ENCODE results near the gene OTUD7B.
A peak's percentile ranks its signal among the peaks of the same experiment; 100 is the strongest.

The OTUD7B gene

GRCh38 chr1:149929856-149930255 lies 80.7 kb downstream of the OTUD7B start:
- Mint-ChIP-seq H3K27ac (no peak overlapping the region), H3K36me3 (peaks cover 18% of the 10 kb centered on the region), H3K27me3 (peaks cover 24% of the 10 kb centered on the region), H3K4me1 (peaks cover 17% of the 10 kb centered on the region), H3K4me3 (no peak overlapping the region), H3K9me3 (no peaks in the 10 kb centered on the region)
- DNase-seq (ENCODE audit: low spot score in 2 of 2) (no peak), ATAC-seq (ENCODE audit: low read depth) (no peak)

- ATAC-seq (ENCODE audit: low read depth) = no peak
- Mint-ChIP-seq H3K4me1 (peaks cover 23% of the 10 kb centered on the region), H3K27ac (peak overlapping the region; percentile 87)
These were observed 82.2 kb downstream of the OTUD7B start for GRCh38 chr1:149928401-149928724.

GRCh38 chr1:149927563-149928400 lies 82.7 kb downstream of the OTUD7B start, which contains the start of gene SF3B4:
Gene SF3B4 (minus strand): TSS chr1:149927803. CDS start chr1:149927759, 44 bp downstream.
- Mint-ChIP-seq H3K9me3 (no peaks in the 10 kb centered on the region), H3K27ac (peak within 1 kb of the TSS; percentile 87), H3K27me3 (peaks cover 12% of the 10 kb centered on the region), H3K36me3 (peaks cover 36% of the 10 kb centered on the region), H3K4me1 (peaks cover 24% of the 10 kb centered on the region), H3K4me3 (peak within 1 kb of the TSS; percentile 95)
- DNase-seq (ENCODE audit: low spot score in 2 of 2) (peak; percentile 92), ATAC-seq (ENCODE audit: low read depth) (peak; percentile 97)

More at GRCh38 chr1:149928401-149928724, 82.2 kb downstream of the OTUD7B start:
- Mint-ChIP-seq H3K9me3 (no peaks in the 10 kb centered on the region), H3K4me3 (peak overlapping the region; percentile 95), H3K27me3 (peaks cover 16% of the 10 kb centered on the region), H3K36me3 (peaks cover 30% of the 10 kb centered on the region)
- DNase-seq (ENCODE audit: low spot score in 2 of 2) = no peak

- Mint-ChIP-seq H3K27ac (peak overlapping the region; percentile 87), H3K36me3 (peaks cover 40% of the 10 kb centered on the region), H3K27me3 (peaks cover 11% of the 10 kb centered on the region), H3K4me1 (peaks cover 24% of the 10 kb centered on the region), H3K4me3 (peak overlapping the region; percentile 95), H3K9me3 (no peaks in the 10 kb centered on the region)
- no peak for ATAC-seq (ENCODE audit: low read depth)
- DNase-seq (ENCODE audit: low spot score in 2 of 2) = no peak
These were observed 83.4 kb downstream of the OTUD7B start for GRCh38 chr1:149927056-149927562.

- DNase-seq (ENCODE audit: low spot score in 2 of 2) (no peak), ATAC-seq (ENCODE audit: low read depth) (no peak)
- Mint-ChIP-seq H3K9me3 (no peaks in the 10 kb centered on the region), H3K4me1 (peaks cover 24% of the 10 kb centered on the region), H3K27me3 (peaks cover 4% of the 10 kb centered on the region), H3K36me3 (peaks cover 45% of the 10 kb centered on the region), H3K4me3 (peak overlapping the region; percentile 95), H3K27ac (no peak overlapping the region)
These were observed 84.2 kb downstream of the OTUD7B start for GRCh38 chr1:149926296-149926695.

GRCh38 chr1:149925751-149926150 lies 84.8 kb downstream of the OTUD7B start:
- DNase-seq (ENCODE audit: low spot score in 2 of 2) (no peak), ATAC-seq (ENCODE audit: low read depth) (no peak)
- Mint-ChIP-seq H3K4me3 (peak overlapping the region; percentile 95), H3K27me3 (peaks cover under 1% of the 10 kb centered on the region), H3K27ac (no peak overlapping the region), H3K4me1 (peaks cover 24% of the 10 kb centered on the region), H3K36me3 (peaks cover 45% of the 10 kb centered on the region), H3K9me3 (no peaks in the 10 kb centered on the region)

GRCh38 chr1:149925345-149925744 lies 85.2 kb downstream of the OTUD7B start:
- Mint-ChIP-seq H3K27ac (no peak overlapping the region), H3K9me3 (no peaks in the 10 kb centered on the region), H3K36me3 (peaks cover 45% of the 10 kb centered on the region), H3K27me3 (no peaks in the 10 kb centered on the region), H3K4me1 (peaks cover 24% of the 10 kb centered on the region), H3K4me3 (peak overlapping the region; percentile 95)
- ATAC-seq (ENCODE audit: low read depth) (no peak), DNase-seq (ENCODE audit: low spot score in 2 of 2) (no peak)

GRCh38 chr1:149923626-149924025 lies 86.9 kb downstream of the OTUD7B start:
- Mint-ChIP-seq H3K36me3 (peaks cover 45% of the 10 kb centered on the region), H3K4me3 (no peak overlapping the region), H3K27ac (no peak overlapping the region), H3K4me1 (peaks cover 24% of the 10 kb centered on the region), H3K9me3 (no peaks in the 10 kb centered on the region), H3K27me3 (peaks cover 1% of the 10 kb centered on the region)
- DNase-seq (ENCODE audit: low spot score in 2 of 2) = no peak
- no peak for ATAC-seq (ENCODE audit: low read depth)

GRCh38 chr1:149917571-149918144 lies 92.9 kb downstream of the OTUD7B start, which contains the start of gene SV2A:
Gene SV2A (minus strand): TSS chr1:149917844. CDS start chr1:149913840, 4,004 bp downstream.
- ATAC-seq (ENCODE audit: low read depth) = peak; percentile 37
- H3K4me3 Mint-ChIP-seq = peak within 1 kb of the TSS; percentile 59
- H3K4me1 Mint-ChIP-seq = peaks cover 23% of the 10 kb centered on the region
- H3K36me3 Mint-ChIP-seq = peaks cover 9% of the 10 kb centered on the region
- H3K27me3 Mint-ChIP-seq = peaks cover 17% of the 10 kb centered on the region
- no peak within 1 kb of the TSS for H3K27ac Mint-ChIP-seq
- H3K9me3 Mint-ChIP-seq = no peaks in the 10 kb centered on the region
- no peak for DNase-seq (ENCODE audit: low spot score in 2 of 2)

- Mint-ChIP-seq H3K27ac (no peak overlapping the region), H3K27me3 (peaks cover 18% of the 10 kb centered on the region), H3K4me1 (peaks cover 23% of the 10 kb centered on the region), H3K36me3 (peaks cover 4% of the 10 kb centered on the region), H3K9me3 (no peaks in the 10 kb centered on the region), H3K4me3 (peak overlapping the region; percentile 59)
- DNase-seq (ENCODE audit: low spot score in 2 of 2) = no peak
- no peak for ATAC-seq (ENCODE audit: low read depth)
These were observed 93.7 kb downstream of the OTUD7B start for GRCh38 chr1:149916898-149917252.

GRCh38 chr1:149916193-149916897 lies 94.2 kb downstream of the OTUD7B start:
- ATAC-seq (ENCODE audit: low read depth) (no peak), DNase-seq (ENCODE audit: low spot score in 2 of 2) (no peak)
- Mint-ChIP-seq H3K27me3 (peaks cover 21% of the 10 kb centered on the region), H3K4me3 (peak overlapping the region; percentile 59), H3K36me3 (no peaks in the 10 kb centered on the region), H3K9me3 (no peaks in the 10 kb centered on the region), H3K27ac (no peak overlapping the region), H3K4me1 (peaks cover 23% of the 10 kb centered on the region)

GRCh38 chr1:149915429-149916192 lies 94.9 kb downstream of the OTUD7B start:
- ATAC-seq (ENCODE audit: low read depth) = no peak
- no peak overlapping the region for H3K4me3 Mint-ChIP-seq
- peaks cover 23% of the 10 kb centered on the region for H3K4me1 Mint-ChIP-seq
- H3K9me3 Mint-ChIP-seq = no peaks in the 10 kb centered on the region
- no peaks in the 10 kb centered on the region for H3K36me3 Mint-ChIP-seq
- H3K27me3 Mint-ChIP-seq = peaks cover 21% of the 10 kb centered on the region
- no peak overlapping the region for H3K27ac Mint-ChIP-seq
- no peak for DNase-seq (ENCODE audit: low spot score in 2 of 2)

- Mint-ChIP-seq H3K4me1 (peaks cover 23% of the 10 kb centered on the region), H3K36me3 (no peaks in the 10 kb centered on the region), H3K27ac (no peak overlapping the region), H3K4me3 (no peak overlapping the region), H3K27me3 (peaks cover 21% of the 10 kb centered on the region), H3K9me3 (no peaks in the 10 kb centered on the region)
- DNase-seq (ENCODE audit: low spot score in 2 of 2) (no peak), ATAC-seq (ENCODE audit: low read depth) (no peak)
These were observed 96.0 kb downstream of the OTUD7B start for GRCh38 chr1:149914545-149914944.

Data from memory B cell (primary cell).